ENCODE results near the gene ZNF511. TPM values are rescaled to one million over a fixed set of nuclear protein-coding genes. Genes with fewer than 3 reads are reported as not detected.

ZNF511 gene
- total RNA-seq, 1 experiment from 2014 or later: 49.0 TPM

DNA sequence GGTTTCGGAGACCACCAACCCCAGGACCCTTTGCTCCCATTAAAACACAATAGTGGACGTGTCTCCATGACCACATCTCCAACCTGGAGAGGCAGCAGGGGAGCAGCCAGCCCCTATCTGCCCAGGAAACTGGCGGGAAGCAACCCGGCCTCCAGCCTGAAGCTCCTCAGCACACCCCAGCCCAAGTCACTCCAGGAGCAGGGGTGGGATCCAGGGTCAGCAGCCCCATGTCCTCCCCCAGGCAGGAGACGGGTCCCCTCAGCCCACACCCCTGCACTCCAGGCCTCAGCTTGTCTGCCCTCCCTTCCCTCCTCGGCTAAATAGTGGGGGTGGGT is 32.6 kb upstream of the ZNF511 start:
- ATAC-seq (no peak), DNase-seq (ENCODE audit: low read depth, low spot score) (no peak)
- no peak overlapping the region for H3K9ac ChIP-seq (ENCODE audit: low read length)
- no peaks in the 10 kb centered on the region for H3K9me3 ChIP-seq (ENCODE audit: control insufficient read depth in 1 of 2, insufficient read depth in 1 of 2, low read depth in 1 of 2, low read length in 2 of 2)
- no peak for TF ChIP-seq SRF (IDR thresholded peaks at IDR 0.05; ENCODE audit: low read depth)
- TF ChIP-seq TCF7L2 (IDR thresholded peaks at IDR 0.05; ENCODE audit: borderline replicate concordance, extremely low read depth, insufficient read depth, insufficient read length): no peak
- TF ChIP-seq, protein P1, sequence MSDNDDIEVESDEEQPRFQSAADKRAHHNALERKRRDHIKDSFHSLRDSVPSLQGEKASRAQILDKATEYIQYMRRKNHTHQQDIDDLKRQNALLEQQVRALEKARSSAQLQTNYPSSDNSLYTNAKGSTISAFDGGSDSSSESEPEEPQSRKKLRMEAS (IDR thresholded peaks at IDR 0.05): no peak
- TF ChIP-seq YY1 (IDR thresholded peaks at IDR 0.05; ENCODE audit: extremely low read depth, insufficient replicate concordance, low read depth, low read length): no peak
- no peak for TF ChIP-seq POLR2A (IDR thresholded peaks at IDR 0.05; ENCODE audit: borderline replicate concordance, extremely low read depth, insufficient read depth, insufficient read length)
- TF ChIP-seq JUND (IDR thresholded peaks at IDR 0.05): no peak
- TF ChIP-seq POLR2AphosphoS5 (IDR thresholded peaks at IDR 0.05; ENCODE audit: low read depth, low read length): no peak
- no peak for TF ChIP-seq EZH2 (IDR thresholded peaks at IDR 0.05)
- TF ChIP-seq, protein P2, sequence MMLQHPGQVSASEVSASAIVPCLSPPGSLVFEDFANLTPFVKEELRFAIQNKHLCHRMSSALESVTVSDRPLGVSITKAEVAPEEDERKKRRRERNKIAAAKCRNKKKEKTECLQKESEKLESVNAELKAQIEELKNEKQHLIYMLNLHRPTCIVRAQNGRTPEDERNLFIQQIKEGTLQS (IDR thresholded peaks at IDR 0.05): no peak
- TF ChIP-seq SIN3A (IDR thresholded peaks at IDR 0.05; ENCODE audit: low read depth): no peak
- no peaks in the 10 kb centered on the region for H3K36me3 ChIP-seq (ENCODE audit: control insufficient read depth in 1 of 2, insufficient read depth in 2 of 2, low read length in 2 of 2)
- no peak overlapping the region for H3K4me2 ChIP-seq (ENCODE audit: low read length)
- no peaks in the 10 kb centered on the region for H3K9me2 ChIP-seq (ENCODE audit: insufficient read depth)
- RAD21 ChIA-PET (ENCODE audit: low non-redundant PET in 1 of 2, low total read pairs in 2 of 2, uncharacterized antibody in 2 of 2, unreplicated experiment in 2 of 2): no interaction called here
- no TSS peak for BruUV-seq (replicated peaks)
- H3K4me3 ChIP-seq (replicated peaks in 1 of 2; ENCODE audit: low read depth in 1 of 2, low read length in 2 of 2): no peak overlapping the region
- intact Hi-C loops (cut with micrococcal nuclease): no loop called here
- CTCF ChIA-PET: no interaction called here
- H3K27me3 ChIP-seq (ENCODE audit: insufficient read depth, low read length): no peaks in the 10 kb centered on the region
- H3K27ac ChIP-seq (ENCODE audit: low read depth, low read length): no peak overlapping the region
- POLR2A ChIA-PET: no interaction called here
- no peaks in the 10 kb centered on the region for H4K20me1 ChIP-seq (ENCODE audit: insufficient read depth)
- no peaks in the 10 kb centered on the region for H3K4me1 ChIP-seq (ENCODE audit: control insufficient read depth in 1 of 2, insufficient read depth in 2 of 2, low read length in 2 of 2)
- H2AFZ ChIP-seq (ENCODE audit: low read depth, low read length, poor library complexity, severe bottlenecking): no peak overlapping the region
- H3K79me2 ChIP-seq (ENCODE audit: insufficient read depth, low read length): no peaks in the 10 kb centered on the region

DNA sequence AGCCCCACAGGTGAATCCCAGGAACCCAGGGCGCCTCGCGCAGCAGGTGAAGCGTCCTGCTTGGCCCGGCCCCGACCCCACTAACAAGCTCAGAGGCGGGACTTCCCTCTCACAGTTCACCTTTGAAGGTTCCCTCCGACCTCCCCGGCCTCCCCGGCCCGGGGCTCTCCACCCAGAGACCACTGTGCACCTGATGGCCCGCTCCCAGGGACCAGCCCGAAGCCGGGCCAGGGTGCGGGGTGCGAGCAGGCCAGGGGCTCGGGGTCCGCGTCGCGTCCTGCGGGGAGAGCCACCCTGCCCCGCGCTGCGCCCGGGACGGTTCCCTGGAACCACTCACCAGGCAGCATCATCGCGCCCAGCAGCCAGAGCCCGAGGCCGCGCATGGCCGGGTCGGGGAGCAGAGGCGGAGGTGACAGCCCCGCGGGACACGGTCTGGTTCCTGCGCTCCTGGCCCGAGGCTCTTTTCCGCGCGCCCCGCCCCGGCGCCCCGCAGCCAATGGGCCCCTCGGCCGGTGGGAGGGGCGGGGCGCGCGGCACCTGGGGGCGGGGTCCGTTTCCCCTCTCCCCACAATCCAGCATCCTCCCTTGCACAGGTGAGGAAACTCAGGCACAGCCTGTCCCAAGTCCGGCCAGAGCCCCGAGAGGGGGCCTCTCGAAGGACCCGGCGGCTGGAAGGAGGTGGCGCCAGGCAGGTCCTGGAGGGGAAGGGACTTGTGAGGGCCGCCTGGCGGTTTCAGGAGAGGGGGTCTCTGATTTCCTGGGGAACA is 32.1 kb upstream of the ZNF511 start, which contains the start of gene ADAM8:
TSS of gene ADAM8 (minus strand) at position 434 of the 767 bp plus-strand sequence. CDS start at position 383, 51 bp downstream.
- CTCF ChIA-PET: no interaction called here
- H2AFZ ChIP-seq (ENCODE audit: low read depth, low read length, poor library complexity, severe bottlenecking): no peak within 1 kb of the TSS
- intact Hi-C loops (cut with micrococcal nuclease): no loop called here
- no peaks in the 10 kb centered on the region for H3K79me2 ChIP-seq (ENCODE audit: insufficient read depth, low read length)
- TF ChIP-seq POLR2AphosphoS5 (IDR thresholded peaks at IDR 0.05; ENCODE audit: low read depth, low read length) (no peak), CTCF (IDR thresholded peaks at IDR 0.05 in 2 of 3, conservative IDR thresholded peaks at IDR 0.05 in 1 of 3; ENCODE audit: borderline replicate concordance in 1 of 3, insufficient read depth in 1 of 3, low read depth in 2 of 3, low read length in 2 of 3) (no peak), SIN3A (IDR thresholded peaks at IDR 0.05; ENCODE audit: low read depth) (no peak), TCF7L2 (IDR thresholded peaks at IDR 0.05; ENCODE audit: borderline replicate concordance, extremely low read depth, insufficient read depth, insufficient read length) (no peak), EZH2phosphoT487 (IDR thresholded peaks at IDR 0.05; ENCODE audit: borderline replicate concordance) (no peak), CBX3 (IDR thresholded peaks at IDR 0.05; ENCODE audit: low read depth) (no peak), SP1 (IDR thresholded peaks at IDR 0.05; ENCODE audit: low read depth) (no peak), POLR2A (IDR thresholded peaks at IDR 0.05; ENCODE audit: borderline replicate concordance, extremely low read depth, insufficient read depth, insufficient read length) (no peak), EZH2 (IDR thresholded peaks at IDR 0.05) (no peak), SRF (IDR thresholded peaks at IDR 0.05; ENCODE audit: low read depth) (no peak)
- TF ChIP-seq, protein P3, sequence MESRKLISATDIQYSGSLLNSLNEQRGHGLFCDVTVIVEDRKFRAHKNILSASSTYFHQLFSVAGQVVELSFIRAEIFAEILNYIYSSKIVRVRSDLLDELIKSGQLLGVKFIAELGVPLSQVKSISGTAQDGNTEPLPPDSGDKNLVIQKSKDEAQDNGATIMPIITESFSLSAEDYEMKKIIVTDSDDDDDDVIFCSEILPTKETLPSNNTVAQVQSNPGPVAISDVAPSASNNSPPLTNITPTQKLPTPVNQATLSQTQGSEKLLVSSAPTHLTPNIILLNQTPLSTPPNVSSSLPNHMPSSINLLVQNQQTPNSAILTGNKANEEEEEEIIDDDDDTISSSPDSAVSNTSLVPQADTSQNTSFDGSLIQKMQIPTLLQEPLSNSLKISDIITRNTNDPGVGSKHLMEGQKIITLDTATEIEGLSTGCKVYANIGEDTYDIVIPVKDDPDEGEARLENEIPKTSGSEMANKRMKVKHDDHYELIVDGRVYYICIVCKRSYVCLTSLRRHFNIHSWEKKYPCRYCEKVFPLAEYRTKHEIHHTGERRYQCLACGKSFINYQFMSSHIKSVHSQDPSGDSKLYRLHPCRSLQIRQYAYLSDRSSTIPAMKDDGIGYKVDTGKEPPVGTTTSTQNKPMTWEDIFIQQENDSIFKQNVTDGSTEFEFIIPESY (IDR thresholded peaks at IDR 0.05; ENCODE audit: extremely low read depth, insufficient replicate concordance, low read length): no peak
- no peak within 1 kb of the TSS for H3K4me2 ChIP-seq (ENCODE audit: low read length)
- H3K36me3 ChIP-seq (ENCODE audit: control insufficient read depth in 1 of 2, insufficient read depth in 2 of 2, low read length in 2 of 2): no peaks in the 10 kb centered on the region
- RAD21 ChIA-PET (ENCODE audit: low non-redundant PET in 1 of 2, low total read pairs in 2 of 2, uncharacterized antibody in 2 of 2, unreplicated experiment in 2 of 2): no interaction called here
- no peaks in the 10 kb centered on the region for H3K9me2 ChIP-seq (ENCODE audit: insufficient read depth)
- H4K20me1 ChIP-seq (ENCODE audit: insufficient read depth): no peaks in the 10 kb centered on the region
- DNase-seq (ENCODE audit: low read depth, low spot score): no peak
- POLR2A ChIA-PET: no interaction called here
- H3K9me3 ChIP-seq (ENCODE audit: control insufficient read depth in 1 of 2, insufficient read depth in 1 of 2, low read depth in 1 of 2, low read length in 2 of 2): no peaks in the 10 kb centered on the region
- no peaks in the 10 kb centered on the region for H3K4me1 ChIP-seq (ENCODE audit: control insufficient read depth in 1 of 2, insufficient read depth in 2 of 2, low read length in 2 of 2)
- no peaks in the 10 kb centered on the region for H3K27me3 ChIP-seq (ENCODE audit: insufficient read depth, low read length)
- H3K27ac ChIP-seq (ENCODE audit: low read depth, low read length): no peak within 1 kb of the TSS
- BruUV-seq (replicated peaks): no TSS peak
- no peak within 1 kb of the TSS for H3K9ac ChIP-seq (ENCODE audit: low read length)
- H3K4me3 ChIP-seq (replicated peaks in 1 of 2; ENCODE audit: low read depth in 1 of 2, low read length in 2 of 2): no peak within 1 kb of the TSS
- ATAC-seq: no peak

Measured in HCT116 (cell line).